A673 (cell line): ENCODE data around the gene NEUROD1. TPM values are rescaled to one million over a fixed set of nuclear protein-coding genes. Genes with fewer than 3 reads are reported as not detected.

Experiments
- BruUV-seq: library from RNA; stranded (reverse); fragments of 400-500 nt; replicated peaks from 2 replicates; lab custom pipeline; 2021; lab: Mats Ljungman, UMichigan
- CTCF ChIA-PET: fragments of 300-600 bp; sonication (Branson Sonifier 250); formaldehyde crosslinking; loops from one replicate; lab custom pipeline; 2022; ENCODE audit warnings: antibody characterized with exemption; lab: Charles Lee
- POLR2A ChIA-PET: fragments of 300-600 bp; sonication (Branson Sonifier 250); formaldehyde crosslinking; loops from one replicate; lab custom pipeline; 2022; ENCODE audit warnings: antibody characterized with exemption; ENCODE audit not compliant: low non-redundant PET; lab: Charles Lee
- DNase-seq: peaks from one replicate; pipeline ENCODE4 v3.0.0-alpha.2; 2015; ENCODE audit warnings: low spot score
- H3K27ac ChIP-seq: fragments of 200-600 bp; sonication (generic); 2 replicates; pipeline ENCODE4 v1.5.1; 2016; ENCODE audit warnings: mixed run types, low read depth, mild to moderate bottlenecking, mixed read lengths, antibody characterized with exemption, low read length; ENCODE audit not compliant: poor library complexity, severe bottlenecking
- H3K27me3 ChIP-seq: fragments of 200-600 bp; sonication (generic); replicated peaks from 2 replicates; pipeline ENCODE4 v1.6.1; 2017; ENCODE audit warnings: mixed run types, low read depth, mild to moderate bottlenecking, mixed read lengths, antibody characterized with exemption, low read length; ENCODE audit not compliant: insufficient read depth, poor library complexity
- H3K36me3 ChIP-seq: fragments of 200-600 bp; sonication (generic); 2 replicates; pipeline ENCODE4 v1.6.1; 2016; ENCODE audit warnings: mixed run types, mild to moderate bottlenecking, mixed read lengths, antibody characterized with exemption, low read length; ENCODE audit not compliant: insufficient read depth, poor library complexity, severe bottlenecking
- H3K4me1 ChIP-seq: fragments of 200-600 bp; sonication (generic); 2 replicates; pipeline ENCODE4 v1.6.1; 2017; ENCODE audit warnings: mixed run types, mild to moderate bottlenecking, mixed read lengths, antibody characterized with exemption, low read length; ENCODE audit not compliant: insufficient read depth, poor library complexity, severe bottlenecking
- H3K4me3 ChIP-seq: fragments of 200-600 bp; sonication (generic); 2 replicates; pipeline ENCODE4 v1.5.1; 2016; ENCODE audit warnings: low read depth, mixed run types, mild to moderate bottlenecking, mixed read lengths, low read length; ENCODE audit not compliant: poor library complexity, severe bottlenecking
- H3K9me3 ChIP-seq: fragments of 200-600 bp; sonication (generic); 2 replicates; pipeline ENCODE4 v1.6.1; 2016; ENCODE audit warnings: mixed run types, low read depth, mild to moderate bottlenecking, mixed read lengths, antibody characterized with exemption, low read length; ENCODE audit not compliant: poor library complexity, severe bottlenecking
- CTCF ChIP-seq: fragments of 300-800, 200-600 bp; sonication (generic); conservative IDR thresholded peaks from 2 replicates; pipeline ENCODE4 v1.5.1; 2017; ENCODE audit warnings: low read depth, mild to moderate bottlenecking, antibody characterized with exemption, low read length, moderate library complexity, mixed read lengths
- EZH2 ChIP-seq: fragments of 200-600 bp; sonication (generic); IDR thresholded peaks from 2 replicates; pipeline ENCODE4 v1.6.1; 2017; ENCODE audit warnings: borderline replicate concordance, low read depth, mild to moderate bottlenecking, mixed read lengths, antibody characterized with exemption, low read length; ENCODE audit not compliant: poor library complexity, severe bottlenecking
- intact Hi-C: fragments of 100-400 bp; cut with micrococcal nuclease; formaldehyde crosslinking; loops from one replicate; pipeline ENCODE4 v1.10.0; 2022; ENCODE audit not compliant: unreplicated experiment
- total RNA-seq: library from RNA; stranded (reverse); gene quantifications from 2 replicates; pipeline ENCODE4 v1.2.3, GENCODE V29; 2021

Gene NEUROD1
- total RNA-seq, 1 experiment from 2014 or later: not detected

GRCh38 chr2:181694271-181694670, 14.0 kb upstream of the NEUROD1 start:
- no peak for TF ChIP-seq CTCF
- no peak for TF ChIP-seq EZH2
- Histone ChIP-seq H3K27ac (no peak overlapping the region), H3K36me3 (no peaks in the 10 kb centered on the region), H3K4me1 (no peaks in the 10 kb centered on the region), H3K4me3 (no peak overlapping the region), H3K9me3 (no peaks in the 10 kb centered on the region), H3K27me3 (peaks cover 5% of the 10 kb centered on the region)
- ChIA-PET POLR2A (no interaction called here), CTCF (interaction anchor here (0.6 kb wide), 1 partner anchor 11 kb away, joined by 9 read pairs; no protein-coding TSS in a partner anchor)
- no TSS peak for BruUV-seq
- DNase-seq: no peak
- intact Hi-C loops: no loop called here

GRCh38 chr2:181690860-181691259, 10.5 kb upstream of the NEUROD1 start:
- Histone ChIP-seq H3K4me3 (no peak overlapping the region), H3K27me3 (peaks cover 19% of the 10 kb centered on the region), H3K27ac (no peak overlapping the region), H3K9me3 (no peaks in the 10 kb centered on the region), H3K4me1 (no peaks in the 10 kb centered on the region), H3K36me3 (no peaks in the 10 kb centered on the region)
- BruUV-seq: no TSS peak
- POLR2A ChIA-PET: no interaction called here
- no peak for TF ChIP-seq CTCF
- TF ChIP-seq EZH2: no peak
- intact Hi-C loops: no loop called here
- CTCF ChIA-PET: no interaction called here
- no peak for DNase-seq

- BruUV-seq: no TSS peak
- no peak for TF ChIP-seq EZH2
- TF ChIP-seq CTCF: no peak
- CTCF ChIA-PET: no interaction called here
- Histone ChIP-seq H3K27me3 (peaks cover 61% of the 10 kb centered on the region), H3K4me1 (peaks cover 11% of the 10 kb centered on the region), H3K36me3 (no peaks in the 10 kb centered on the region), H3K9me3 (no peaks in the 10 kb centered on the region), H3K4me3 (no peak overlapping the region), H3K27ac (no peak overlapping the region)
- POLR2A ChIA-PET: no interaction called here
- no peak for DNase-seq
- intact Hi-C loops: loop anchor here (10.0 kb wide), 2 partner anchors 112 to 582 kb away; no protein-coding TSS in a partner anchor
Measured at GRCh38 chr2:181686576-181687185, 6.4 kb upstream of the NEUROD1 start.
